KMS-11 (cell line): Measurements from ENCODE around the gene GPN3.

ENCODE experiments used
- H2AFZ ChIP-seq: fragments of 200-600 bp; sonication (generic); 2 replicates; pipeline ENCODE4 v1.6.1; 2016; ENCODE audit warnings: antibody characterized with exemption, mixed run types, low read depth
- H3K27ac ChIP-seq: fragments of 200-600 bp; sonication (generic); 2 replicates; pipeline ENCODE4 v1.6.1; 2016; ENCODE audit warnings: mild to moderate bottlenecking, mixed run types
- H3K27me3 ChIP-seq: fragments of 200-600 bp; sonication (generic); 2 replicates; pipeline ENCODE4 v1.6.1; 2017; ENCODE audit warnings: mild to moderate bottlenecking, low read depth, mixed run types, moderate library complexity; ENCODE audit not compliant: insufficient read depth
- H3K36me3 ChIP-seq: fragments of 200-600 bp; sonication (generic); 2 replicates; pipeline ENCODE4 v1.6.1; 2017; ENCODE audit warnings: mild to moderate bottlenecking, mixed run types; ENCODE audit not compliant: insufficient read depth
- H3K4me1 ChIP-seq: fragments of 200-600 bp; sonication (generic); 2 replicates; pipeline ENCODE4 v1.6.1; 2016; ENCODE audit warnings: mild to moderate bottlenecking, low read depth, mixed run types; ENCODE audit not compliant: poor library complexity, severe bottlenecking
- H3K4me2 ChIP-seq: fragments of 200-600 bp; sonication (generic); 2 replicates; pipeline ENCODE4 v1.7.0; 2016; ENCODE audit warnings: mild to moderate bottlenecking, mixed run types
- H3K4me3 ChIP-seq: fragments of 200-600 bp; sonication (generic); IDR thresholded peaks from 2 replicates; pipeline ENCODE4 v1.6.1; 2017; ENCODE audit warnings: low read depth, low read length, mixed read lengths; ENCODE audit not compliant: insufficient read depth
- H3K79me2 ChIP-seq: fragments of 200-600 bp; sonication (generic); 2 replicates; pipeline ENCODE4 v1.6.1; 2016; ENCODE audit warnings: low read depth, mixed run types; ENCODE audit not compliant: insufficient read depth
- H3K9ac ChIP-seq: fragments of 200-600 bp; sonication (generic); 2 replicates; pipeline ENCODE4 v1.6.1; 2016; ENCODE audit warnings: mild to moderate bottlenecking, mixed run types
- H4K20me1 ChIP-seq: fragments of 200-600 bp; sonication (generic); 2 replicates; pipeline ENCODE4 v1.6.1; 2016; ENCODE audit warnings: mild to moderate bottlenecking, mixed run types; ENCODE audit not compliant: insufficient read depth
- TF ChIP-seq, protein P1 (sequence below): fragments of 200-600 bp; sonication (generic); conservative IDR thresholded peaks from 2 replicates; pipeline ENCODE4 v1.6.1; 2017; ENCODE audit warnings: low read depth, mild to moderate bottlenecking, antibody characterized with exemption, low read length, moderate library complexity, mixed read lengths

GPN3 gene

DNA sequence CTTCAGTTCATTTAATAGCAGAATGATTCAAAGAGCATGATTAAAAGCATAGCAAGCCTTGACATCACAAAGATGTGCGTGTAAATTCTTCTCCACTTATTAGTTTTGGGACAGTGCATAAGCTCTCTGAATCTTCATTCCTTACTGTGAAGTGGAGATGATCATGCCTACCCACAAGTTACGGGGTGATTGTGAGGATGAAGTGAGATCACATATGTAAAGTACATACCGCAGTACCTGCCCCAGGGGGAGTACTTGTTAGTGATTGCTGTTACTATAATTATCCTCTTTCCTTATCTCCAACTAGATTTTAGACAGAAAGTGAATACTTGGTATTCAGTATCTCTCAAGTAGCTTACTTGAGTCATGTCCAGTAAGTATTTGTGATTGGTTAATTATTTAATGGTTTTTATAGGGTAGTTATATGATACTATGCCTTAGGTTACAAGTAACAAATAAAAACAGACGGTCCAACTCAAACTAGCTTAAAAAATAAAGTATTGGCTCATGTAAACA is 40.1 kb upstream of the GPN3 start:
- no peaks in the 10 kb centered on the region for H3K36me3 ChIP-seq
- no peaks in the 10 kb centered on the region for H3K27me3 ChIP-seq
- H2AFZ ChIP-seq: no peak overlapping the region
- H3K27ac ChIP-seq: no peak overlapping the region
- TF ChIP-seq, protein P1, sequence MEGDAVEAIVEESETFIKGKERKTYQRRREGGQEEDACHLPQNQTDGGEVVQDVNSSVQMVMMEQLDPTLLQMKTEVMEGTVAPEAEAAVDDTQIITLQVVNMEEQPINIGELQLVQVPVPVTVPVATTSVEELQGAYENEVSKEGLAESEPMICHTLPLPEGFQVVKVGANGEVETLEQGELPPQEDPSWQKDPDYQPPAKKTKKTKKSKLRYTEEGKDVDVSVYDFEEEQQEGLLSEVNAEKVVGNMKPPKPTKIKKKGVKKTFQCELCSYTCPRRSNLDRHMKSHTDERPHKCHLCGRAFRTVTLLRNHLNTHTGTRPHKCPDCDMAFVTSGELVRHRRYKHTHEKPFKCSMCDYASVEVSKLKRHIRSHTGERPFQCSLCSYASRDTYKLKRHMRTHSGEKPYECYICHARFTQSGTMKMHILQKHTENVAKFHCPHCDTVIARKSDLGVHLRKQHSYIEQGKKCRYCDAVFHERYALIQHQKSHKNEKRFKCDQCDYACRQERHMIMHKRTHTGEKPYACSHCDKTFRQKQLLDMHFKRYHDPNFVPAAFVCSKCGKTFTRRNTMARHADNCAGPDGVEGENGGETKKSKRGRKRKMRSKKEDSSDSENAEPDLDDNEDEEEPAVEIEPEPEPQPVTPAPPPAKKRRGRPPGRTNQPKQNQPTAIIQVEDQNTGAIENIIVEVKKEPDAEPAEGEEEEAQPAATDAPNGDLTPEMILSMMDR: no peak
- H3K4me3 ChIP-seq: no peak overlapping the region
- H3K4me1 ChIP-seq: no peaks in the 10 kb centered on the region
- H3K79me2 ChIP-seq: no peaks in the 10 kb centered on the region
- H4K20me1 ChIP-seq: no peaks in the 10 kb centered on the region
- H3K4me2 ChIP-seq: no peak overlapping the region
- no peak overlapping the region for H3K9ac ChIP-seq

DNA sequence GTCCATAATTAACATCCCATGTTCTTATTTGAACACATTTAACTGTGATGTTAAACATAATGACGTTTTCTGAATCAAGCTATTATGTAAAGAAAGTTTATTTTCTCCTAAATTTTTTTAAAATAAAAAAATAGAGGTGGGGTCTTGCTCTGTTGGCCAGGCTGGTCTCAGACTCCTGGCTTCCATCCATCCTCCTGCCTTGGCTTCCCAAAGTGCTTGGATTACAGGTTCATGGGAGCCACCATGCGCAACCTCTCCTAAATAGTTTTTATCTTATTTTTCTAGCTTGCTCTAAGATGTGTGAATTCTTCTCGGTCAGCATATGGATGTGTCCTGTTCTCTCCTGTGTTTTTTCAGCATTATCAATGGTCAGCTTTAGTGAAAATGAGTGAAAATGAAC is 37.3 kb upstream of the GPN3 start:
- peaks cover 13% of the 10 kb centered on the region; the same call in 1 of the 2 replicates for H3K79me2 ChIP-seq
- no peak overlapping the region for H2AFZ ChIP-seq
- H3K9ac ChIP-seq: no peak overlapping the region
- H3K27me3 ChIP-seq: no peaks in the 10 kb centered on the region
- H3K4me1 ChIP-seq: peaks cover 11% of the 10 kb centered on the region
- TF ChIP-seq, protein P1: no peak
- no peaks in the 10 kb centered on the region for H4K20me1 ChIP-seq
- H3K4me3 ChIP-seq: no peak overlapping the region
- H3K27ac ChIP-seq: no peak overlapping the region
- H3K4me2 ChIP-seq: no peak overlapping the region
- H3K36me3 ChIP-seq: no peaks in the 10 kb centered on the region

DNA sequence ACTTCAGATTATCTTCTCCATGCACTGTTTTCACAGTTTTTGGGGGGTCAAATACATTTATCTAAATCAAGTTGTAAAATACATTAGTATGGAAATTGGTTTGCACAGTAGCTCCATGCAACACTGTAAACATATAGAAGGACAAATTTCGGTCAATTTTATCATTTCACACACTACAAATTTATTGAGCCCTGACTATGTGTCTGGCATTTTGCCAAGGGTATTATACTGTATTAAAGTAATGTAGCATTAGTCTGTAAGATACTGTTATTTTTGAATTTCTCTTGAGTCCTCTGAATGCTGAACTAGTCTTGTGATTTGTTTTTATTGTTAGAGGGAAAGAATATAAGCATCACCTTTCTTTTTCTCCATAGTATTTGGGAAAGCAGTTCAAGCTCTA is 35.4 kb upstream of the GPN3 start:
- Histone ChIP-seq H3K4me3 (no peak overlapping the region), H3K79me2 (peaks cover 25% of the 10 kb centered on the region; the same call in 1 of the 2 replicates), H3K9ac (no peak overlapping the region), H3K4me2 (no peak overlapping the region), H3K4me1 (peaks cover 19% of the 10 kb centered on the region), H3K27me3 (no peaks in the 10 kb centered on the region), H3K27ac (no peak overlapping the region), H4K20me1 (no peaks in the 10 kb centered on the region), H3K36me3 (no peaks in the 10 kb centered on the region), H2AFZ (no peak overlapping the region)
- TF ChIP-seq, protein P1: no peak

DNA sequence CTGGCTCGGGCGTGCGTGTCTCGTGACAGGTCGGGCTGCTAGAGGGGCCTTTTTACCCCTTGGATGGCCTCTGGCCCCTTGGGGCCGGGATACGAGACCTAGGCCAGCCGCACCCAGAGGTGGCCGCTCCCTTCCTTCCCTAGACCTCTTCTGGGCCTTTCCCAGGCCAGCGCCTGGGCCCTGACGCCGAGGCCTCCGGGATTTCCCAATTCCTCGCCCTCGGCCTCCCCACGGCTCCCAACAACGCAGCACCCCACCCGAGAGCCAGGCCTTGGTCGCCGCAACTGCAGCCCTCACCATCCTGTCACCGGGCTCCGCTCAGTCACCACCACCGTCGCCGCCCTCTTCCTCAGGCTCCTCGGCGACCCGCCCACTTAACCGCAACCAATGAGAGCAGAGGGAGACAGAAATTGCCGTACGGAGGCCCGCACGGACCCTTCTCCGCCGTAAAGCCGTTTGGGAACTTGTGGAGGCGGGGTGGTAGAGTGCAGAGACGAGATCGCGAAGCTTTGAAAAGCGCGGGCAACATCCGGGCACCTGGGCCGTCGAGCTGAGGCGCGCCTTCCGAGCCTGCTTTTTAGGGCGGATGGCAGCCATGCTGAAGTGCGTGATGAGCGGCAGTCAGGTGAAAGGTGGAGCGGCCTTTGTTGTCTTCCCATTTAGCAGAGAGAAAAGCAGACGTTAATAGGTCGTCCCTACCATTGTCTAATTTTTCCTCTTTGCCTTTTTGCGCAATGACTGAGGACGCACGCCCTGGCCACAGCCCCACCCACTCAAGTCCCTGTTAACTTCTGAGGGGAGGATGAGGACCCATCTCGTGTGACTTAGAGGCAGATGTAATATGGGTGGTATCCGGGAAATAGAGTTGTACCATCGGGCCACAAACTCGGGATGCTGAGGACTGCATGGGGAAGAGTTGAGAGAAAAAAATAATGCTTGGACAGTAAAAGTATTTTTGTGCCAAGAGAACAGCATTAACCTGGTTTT is 34.0 kb upstream of the GPN3 start, which contains the start of the genes RAD9B and VPS29:
Gene RAD9B, plus strand, starts transcription at position 580 of the 987 bp plus-strand sequence. Its CDS starts 7 bp downstream, at position 587.
Gene VPS29, minus strand, starts transcription at position 360 of the 987 bp plus-strand sequence. Its CDS starts 60 bp downstream, at position 300.
- peaks cover 19% of the 10 kb centered on the region for H3K4me1 ChIP-seq
- peak within 1 kb of the TSS; percentile 48 for H3K4me2 ChIP-seq
- H3K9ac ChIP-seq: peak within 1 kb of the TSS; percentile 69; the same call in 1 of the 2 replicates
- H2AFZ ChIP-seq: peak within 1 kb of the TSS; percentile 69
- H4K20me1 ChIP-seq: no peaks in the 10 kb centered on the region
- no peak within 1 kb of the TSS for H3K4me3 ChIP-seq
- peaks cover 25% of the 10 kb centered on the region; the same call in 1 of the 2 replicates for H3K79me2 ChIP-seq
- no peaks in the 10 kb centered on the region for H3K36me3 ChIP-seq
- no peaks in the 10 kb centered on the region for H3K27me3 ChIP-seq
- peak within 1 kb of the TSS; percentile 57 for H3K27ac ChIP-seq
- TF ChIP-seq, protein P1: no peak
